Measurements from ENCODE around the gene FYN.
"Not testable (repeated sequence)": the region's sequence is repeated elsewhere in the genome, so short reads cannot be mapped to it uniquely, and the experiment has no call there.

The FYN gene

DNA sequence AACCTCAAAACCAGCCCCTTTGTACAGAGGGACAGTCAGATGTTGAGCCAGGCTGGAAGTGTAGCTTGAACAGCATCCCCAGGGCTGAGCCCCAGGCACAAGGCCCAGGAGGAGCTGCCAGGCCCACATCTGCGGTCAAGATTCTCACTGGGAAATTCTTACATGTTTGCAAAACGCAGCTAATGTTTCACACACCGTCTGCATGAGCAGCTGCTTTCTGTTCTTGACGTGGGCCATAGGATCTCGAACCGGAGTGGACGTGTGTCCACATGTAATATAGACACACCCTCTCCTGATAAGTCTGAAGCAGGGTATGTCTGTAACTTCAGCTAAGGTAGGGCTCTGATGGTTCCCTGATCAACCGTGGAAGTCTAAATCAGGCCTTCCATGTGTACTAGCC, 226.3 kb downstream of the FYN start:
- no peak for DNase-seq

DNA sequence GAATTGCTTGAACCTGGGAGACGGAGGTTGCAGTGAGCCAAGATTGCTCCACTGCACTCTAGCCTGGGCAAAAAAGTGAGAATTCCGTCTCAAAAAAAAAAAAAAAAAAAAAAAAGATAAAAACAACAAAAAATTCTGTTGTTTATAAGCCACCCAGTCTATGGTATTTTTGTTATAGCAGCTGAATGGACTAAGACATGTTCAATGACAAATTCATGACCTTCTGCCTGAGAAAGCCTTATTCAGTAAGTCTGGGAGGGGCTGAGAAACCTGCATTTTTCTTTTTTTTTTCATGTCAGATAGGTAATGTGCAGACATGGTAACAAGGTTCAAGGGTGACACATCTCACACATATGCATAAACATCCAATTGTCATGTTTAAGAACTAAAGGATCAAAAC, 227.2 kb downstream of the FYN start:
- no peak for DNase-seq

DNA sequence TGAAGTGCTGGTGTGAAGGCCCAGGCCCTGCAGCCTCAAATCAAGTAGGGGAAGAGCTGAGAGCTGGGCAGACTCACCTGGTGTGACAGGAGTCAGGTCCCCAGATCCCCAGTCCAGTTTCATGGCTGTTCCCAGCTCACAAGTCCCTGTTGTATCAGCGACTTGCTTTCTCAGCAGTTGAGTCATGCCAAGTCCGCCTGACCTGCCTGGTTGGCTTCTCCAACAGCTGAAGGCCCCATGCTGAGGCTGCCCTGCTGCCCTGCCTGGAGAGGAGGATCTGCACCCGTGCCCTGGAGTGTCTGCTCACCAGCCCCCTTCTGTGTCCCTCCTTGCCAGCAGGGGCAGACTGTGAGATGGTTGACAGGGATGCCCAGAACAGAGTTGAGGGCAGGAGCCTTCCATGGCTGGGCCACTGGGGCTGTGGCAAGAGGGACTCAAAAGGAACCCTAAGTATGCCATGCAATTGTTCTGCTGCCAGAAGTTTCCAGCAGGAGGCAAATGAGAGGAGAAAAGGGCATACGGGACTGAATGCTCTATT, 228.3 kb downstream of the FYN start:
- no peak for DNase-seq

DNA sequence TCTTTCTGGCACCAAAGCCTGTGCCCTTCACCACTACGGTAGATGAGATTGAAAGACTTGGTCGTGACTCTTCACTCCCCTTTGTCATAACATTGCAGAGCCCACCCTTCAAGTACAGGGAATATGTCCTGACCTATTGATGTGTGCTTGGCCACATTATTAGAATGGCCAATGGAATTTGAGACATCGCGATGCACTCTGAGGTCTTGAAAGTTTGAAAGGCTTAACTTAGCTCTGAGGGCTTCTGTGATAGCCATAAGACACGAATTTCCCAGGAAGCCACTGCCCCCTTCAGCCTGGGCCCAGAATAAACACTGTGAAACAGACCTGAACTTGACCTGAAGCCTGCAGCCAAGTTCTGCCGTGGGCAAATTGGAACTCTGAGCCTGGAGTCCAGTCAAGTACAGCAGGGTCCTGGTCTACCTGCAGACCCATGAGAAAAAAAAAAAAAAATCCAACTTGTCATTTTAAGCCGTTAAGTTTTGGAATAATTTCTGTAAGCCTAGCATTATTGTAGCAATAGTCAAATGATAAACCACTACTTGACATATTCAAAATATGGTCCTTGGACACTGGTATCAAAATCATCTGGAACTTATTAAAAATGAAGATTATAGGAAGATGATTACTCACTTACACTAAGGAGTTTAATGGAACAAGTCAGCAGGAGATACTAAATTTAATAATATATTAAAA, 230.6 kb downstream of the FYN start:
- DNase-seq = no peak

DNA sequence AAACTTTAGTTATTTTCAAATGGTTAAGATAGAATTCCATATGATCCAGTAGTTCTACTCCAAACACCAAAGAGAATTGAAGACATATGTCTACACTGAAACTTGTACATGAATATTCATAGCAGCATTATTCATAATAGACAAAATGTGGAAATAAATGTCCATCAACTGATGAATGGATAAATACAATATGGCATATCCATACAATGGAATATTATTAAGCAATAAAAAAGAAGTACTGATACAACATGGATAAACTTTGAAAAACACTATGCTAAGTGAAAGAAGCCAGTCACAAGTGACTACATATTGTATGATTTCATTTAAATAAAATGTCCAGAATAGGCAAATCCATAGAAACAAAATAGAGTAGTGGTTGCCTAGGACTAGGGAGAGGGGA, 234.0 kb downstream of the FYN start:
- no peak for DNase-seq

DNA sequence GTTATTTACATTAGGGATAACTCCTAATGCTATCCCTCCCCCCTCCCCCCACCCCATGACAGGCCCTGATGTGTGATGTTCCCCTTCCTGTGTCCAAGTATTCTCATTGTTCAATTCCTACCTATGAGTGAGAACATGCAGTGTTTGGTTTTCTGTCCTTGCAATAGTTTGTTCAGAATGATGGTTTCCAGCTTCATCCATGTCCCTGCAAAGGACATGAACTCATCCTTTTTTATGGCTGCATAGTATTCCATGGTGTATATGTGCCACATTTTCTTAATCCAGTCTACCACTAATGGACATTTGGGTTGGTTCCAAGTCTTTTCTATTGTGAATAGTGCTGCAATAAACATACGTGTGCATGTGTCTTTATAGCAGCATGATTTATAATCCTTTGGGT, 238.3 kb downstream of the FYN start:
- not testable (repeated sequence) for DNase-seq

DNA sequence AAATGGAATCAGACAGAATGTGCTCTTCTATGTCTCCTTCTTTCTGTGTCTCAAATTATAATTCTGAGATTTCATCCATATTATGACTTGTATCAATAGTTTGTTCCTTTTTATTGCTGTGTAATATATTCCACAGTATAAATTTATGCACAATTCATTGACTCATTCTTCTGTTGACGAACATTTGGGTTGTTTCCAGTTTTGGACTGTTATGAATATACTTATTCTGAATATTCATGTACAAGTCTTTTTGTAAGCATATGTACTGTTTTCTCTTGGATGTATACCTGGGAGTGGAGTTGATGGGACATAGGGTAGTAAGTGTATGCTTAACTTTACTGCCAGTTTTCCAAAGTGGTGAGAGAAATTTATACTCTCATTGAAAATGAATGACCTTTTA, 239.4 kb downstream of the FYN start:
- DNase-seq = no peak

DNA sequence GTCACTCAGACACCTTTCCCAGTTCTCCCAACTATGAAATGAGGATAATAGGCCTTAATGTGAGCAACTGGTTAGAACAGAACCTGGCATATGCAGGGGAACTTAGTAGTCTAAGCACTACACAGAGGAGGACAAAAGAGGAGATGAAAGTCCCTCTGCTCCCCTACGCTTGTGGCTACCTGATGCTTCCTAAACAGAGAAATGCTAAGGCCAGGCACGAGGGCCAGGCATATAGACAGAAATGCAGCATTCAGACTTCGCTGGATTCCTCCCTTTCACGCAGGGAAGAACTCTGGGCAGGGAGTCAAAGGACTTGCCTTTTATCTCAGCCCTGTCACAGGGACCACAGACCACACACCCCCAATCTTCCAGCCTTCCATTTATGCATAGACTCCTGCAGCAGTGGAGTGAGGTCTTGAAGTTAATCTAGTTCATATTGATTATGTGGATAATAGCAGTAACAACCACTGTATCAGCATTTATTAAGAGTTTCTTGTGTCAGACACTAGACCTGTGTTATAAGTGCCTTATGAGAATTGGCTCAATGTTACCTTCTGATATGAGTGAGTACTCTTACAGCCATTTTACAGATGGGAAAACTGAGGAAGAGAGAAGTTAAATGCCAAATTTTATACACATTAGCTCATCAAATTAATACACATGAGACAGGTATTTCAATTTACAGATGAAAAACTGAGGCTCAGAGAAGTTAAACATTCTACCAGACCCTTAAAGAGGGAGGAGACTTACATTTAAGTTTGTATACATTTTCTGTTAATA, 240.6 kb downstream of the FYN start:
- DNase-seq = no peak

DNA sequence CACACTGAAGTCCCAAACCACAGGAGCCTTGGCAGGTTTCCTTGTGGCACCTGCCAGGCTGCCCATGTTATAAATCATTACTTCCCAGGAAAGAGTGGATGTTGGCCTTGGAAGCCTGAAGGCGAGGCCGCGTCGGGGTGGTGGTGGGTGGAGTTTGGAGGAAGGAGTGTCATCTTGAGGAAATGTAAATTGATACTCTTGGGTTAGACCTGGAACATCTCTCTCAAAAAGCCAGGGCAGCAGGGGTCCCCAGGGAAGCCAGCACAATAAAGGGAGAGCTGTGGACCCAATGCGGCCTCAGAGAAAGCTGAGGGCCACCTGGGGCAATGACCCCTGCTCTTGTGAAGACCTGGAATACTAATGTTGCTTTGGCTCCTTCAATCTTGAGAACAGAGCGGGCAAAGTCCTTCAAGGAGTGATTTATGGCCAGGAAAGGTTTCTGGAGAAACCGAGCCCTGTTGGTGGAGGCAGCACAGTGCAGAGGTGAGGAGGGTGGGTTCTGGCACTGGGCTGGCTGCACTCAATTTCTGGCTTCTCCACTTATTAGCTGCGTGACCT, 241.3 kb downstream of the FYN start:
- no peak for DNase-seq

DNA sequence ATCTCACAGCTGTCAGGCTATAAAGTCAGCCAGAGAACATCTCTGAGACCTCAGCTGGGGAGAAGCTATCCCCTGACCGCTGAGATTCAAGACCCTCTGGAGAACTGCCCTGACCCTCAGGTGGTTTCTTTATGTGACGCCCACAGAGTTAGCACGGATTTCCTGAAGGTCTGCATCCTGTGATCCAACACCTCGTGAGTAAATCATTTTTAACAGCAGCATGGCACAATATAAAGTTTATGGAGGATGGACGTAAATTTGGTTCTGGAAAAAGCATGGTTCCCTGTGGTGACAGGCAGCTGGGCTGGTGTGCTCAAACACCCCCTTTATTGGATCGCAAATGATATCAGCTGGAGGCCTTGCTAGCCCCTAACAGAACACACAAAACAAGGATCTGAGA, 242.2 kb downstream of the FYN start:
- DNase-seq = no peak

DNA sequence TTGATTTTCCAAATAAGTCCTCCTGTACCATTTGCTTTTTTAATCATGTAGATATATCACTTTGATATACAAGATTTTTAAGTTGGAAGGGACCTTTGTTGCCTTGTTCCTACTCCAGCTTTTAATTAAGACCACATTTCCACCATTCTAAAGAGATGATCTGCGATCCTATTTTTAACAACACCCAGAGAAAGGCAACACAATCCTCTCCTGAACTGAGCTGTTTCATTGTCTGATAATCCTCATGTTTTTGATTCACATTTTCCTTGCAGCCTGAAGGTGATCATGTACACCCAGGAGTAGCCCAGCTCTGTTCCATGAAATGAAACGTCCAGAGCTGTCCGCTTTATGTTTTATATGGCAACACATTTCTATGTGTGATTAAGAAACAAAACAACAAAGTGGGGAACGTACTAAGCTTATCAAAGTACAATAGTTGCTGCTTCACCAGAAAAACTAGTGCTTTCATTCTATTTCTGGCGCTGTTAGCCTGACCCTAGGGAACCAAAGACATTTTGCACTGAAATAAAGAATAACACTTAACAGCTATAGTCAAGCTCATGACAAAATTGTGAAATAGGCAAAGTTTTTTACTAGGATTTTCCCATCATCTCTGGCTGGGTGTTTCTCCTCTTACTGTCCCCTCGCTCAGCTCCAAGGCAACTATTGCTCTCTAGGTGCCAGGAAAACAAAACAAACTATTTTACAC, 245.0 kb downstream of the FYN start:
- DNase-seq = no peak

DNA sequence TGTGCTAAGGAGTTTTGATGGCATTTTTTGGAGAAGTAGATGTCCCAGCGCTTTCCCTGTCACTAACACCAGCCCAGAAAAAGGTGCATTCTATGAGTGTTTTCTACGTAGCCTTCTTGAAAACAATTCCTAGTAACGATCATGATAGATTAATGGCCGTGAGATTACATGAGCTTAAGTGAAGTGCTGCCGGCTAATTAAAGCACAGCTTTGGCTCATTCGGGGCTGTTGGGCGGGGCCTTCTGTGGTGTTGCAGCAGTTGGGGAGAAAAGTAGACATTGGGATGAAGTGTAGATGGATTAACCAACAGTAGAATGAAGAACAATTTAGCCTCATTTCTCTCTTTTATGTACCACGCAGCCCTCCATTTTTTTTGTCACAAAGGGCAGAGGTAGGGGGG, 246.8 kb downstream of the FYN start:
- DNase-seq = peak; percentile 77

DNA sequence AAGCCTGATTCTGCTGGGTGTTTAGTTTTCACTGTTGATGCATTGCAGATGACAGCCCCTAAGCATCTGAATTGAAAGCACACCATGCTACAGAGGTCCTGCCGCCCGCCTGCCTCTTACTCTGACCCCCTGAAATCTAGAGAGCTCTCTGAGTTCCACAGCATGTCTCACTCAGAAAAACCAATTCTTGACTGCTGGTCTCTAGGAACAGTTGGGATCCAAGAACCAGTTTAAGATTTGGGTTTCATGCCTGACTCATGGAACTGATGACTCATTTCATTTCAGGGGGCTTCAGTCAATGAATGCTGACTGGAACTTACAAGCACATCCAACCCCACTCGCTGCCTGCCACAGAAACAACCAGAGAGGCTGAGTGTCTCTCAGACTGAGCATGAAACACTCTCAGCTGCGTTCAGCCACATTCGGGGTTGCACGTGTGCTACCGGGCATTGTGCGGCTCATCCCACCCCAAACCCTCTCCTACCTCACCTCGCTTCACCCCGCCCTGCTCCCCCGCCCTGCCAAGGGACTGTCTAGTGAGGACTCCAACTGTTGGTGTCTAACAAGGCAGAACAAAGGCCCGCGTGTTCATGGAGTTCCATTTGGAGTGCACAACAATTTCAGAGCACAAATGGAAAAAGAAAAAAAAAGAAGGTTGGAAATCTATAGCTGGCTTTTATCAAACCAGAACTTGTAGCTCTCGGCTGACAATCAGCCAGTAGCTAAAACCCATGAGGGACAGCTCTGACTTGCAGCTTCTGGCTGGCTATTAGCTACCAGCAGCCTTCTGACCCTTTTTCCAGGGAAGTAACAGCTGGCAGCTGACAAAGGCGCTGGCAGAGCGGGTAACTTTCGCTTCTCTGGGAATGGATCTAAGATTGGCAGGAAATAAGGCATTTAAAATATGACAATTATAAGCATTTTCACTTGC, 247.5 kb downstream of the FYN start:
- peak; percentile 73 for DNase-seq

DNA sequence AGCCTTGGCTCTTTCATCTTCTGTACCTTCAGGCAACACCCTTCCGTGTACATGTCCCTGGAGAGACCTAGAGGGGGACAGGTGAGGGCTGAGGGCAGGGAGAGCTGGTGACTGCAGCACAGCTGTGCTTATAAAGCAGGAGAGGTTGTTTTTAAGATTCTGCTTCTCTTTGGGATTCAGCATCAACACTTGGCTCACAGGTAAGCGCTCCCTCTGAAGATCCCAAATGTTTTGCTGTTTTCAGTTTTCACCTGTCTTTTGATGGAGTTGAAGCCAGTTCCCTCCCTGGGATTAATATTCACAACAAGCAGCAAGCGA, 248.2 kb downstream of the FYN start:
- no peak for DNase-seq

DNA sequence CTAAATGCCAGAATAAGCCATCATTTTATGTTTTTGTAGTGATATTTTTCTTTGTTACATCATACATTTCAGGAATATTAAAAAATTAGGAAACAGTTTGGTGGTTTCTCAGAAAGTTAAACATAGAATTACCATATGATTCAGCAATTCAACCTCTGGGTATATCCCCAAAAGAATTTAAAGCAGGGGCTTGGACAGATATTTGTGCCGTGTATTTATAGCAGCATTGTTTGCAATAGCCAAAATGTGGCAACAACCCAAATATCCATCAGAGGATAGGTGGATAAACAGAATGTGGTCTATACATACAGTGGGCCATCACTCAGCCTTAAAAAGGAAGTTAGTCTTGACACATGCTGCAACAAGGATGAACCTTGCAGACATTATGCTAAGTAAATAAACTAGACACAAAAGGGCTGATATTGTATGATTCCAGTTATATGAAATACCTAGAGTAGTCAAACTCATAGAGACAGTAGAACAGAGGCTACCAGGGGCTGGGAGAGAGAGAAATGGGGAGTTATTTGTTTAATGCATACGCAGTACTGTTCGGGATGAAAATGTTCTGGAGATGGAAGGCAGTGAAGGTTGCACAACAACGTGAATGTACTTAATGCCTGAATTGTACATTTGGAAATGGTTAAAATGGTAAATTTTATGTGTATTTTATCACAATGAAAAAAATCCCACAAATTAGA, 248.7 kb downstream of the FYN start:
- no peak for DNase-seq

DNA sequence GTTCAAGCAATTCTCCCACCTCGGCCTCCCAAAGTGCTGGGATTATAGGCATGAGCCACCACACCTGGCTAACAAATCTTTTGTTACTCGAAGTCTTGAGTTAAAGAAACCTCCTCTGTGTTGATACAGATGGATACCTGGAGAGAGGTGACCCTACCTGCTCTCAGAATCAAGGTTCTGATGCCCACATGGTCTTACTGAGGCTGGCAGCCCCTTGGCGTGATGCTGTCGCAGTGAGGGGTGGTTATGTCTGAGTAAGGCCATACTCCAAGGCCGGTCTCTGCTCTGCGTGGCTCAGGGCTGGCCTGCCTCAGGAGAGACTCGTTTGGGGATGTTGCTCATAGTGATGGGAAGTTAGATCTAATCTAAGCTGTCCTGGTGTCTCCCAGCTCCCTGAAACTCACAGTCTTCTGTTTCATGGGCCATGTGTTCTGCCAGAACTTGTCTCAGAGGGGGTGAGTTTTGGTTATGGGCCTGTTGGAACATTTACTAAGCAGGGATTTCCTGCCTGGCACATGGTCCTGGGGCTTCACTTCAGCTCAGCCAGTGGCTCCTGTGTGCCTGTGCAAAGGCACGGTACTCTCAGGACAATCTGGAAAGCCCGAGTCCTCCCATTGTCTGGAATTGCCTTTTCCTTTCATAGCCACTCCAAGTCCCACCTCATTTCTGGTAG, 250.1 kb downstream of the FYN start:
- DNase-seq = no peak

DNA sequence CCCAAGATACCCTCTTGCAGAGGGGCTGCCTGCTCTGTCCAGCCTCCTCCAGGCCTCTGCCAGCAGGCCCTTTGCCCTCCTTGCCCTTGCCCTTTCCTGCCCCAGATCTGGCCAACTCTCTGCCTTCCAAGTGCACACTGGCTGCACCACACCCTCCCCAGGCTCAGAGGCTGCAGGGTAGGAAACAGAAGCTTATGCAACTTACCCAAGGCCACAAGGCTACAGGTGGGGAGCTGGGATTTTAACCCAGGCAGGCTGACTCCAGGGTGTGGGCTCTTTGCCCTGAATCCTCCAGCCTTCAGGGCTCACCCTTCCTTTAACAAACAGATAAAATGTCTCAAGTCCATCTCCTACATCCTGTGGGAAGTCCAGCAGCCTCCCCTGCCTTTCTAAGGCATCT, 253.1 kb downstream of the FYN start:
- no peak for DNase-seq

DNA sequence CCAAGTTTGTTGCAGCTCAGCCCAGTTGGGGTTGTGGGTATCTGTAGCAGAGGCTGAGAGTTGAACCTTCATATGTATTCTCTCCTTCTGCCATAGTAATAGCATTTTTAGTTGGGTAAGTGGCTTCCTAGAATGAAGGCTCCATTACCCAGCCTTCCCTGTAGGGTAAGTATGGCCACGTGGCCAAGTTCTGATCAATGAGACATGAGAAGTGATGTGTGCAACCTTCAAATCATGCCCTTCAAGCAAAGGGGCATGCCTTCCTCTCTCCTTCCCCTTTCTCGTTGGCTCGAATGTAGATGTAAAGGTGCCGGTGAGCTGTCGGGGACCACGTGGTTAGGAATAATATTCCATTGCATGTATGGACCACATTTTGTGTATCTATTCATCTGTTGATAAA, 254.8 kb downstream of the FYN start:
- no peak for DNase-seq

DNA sequence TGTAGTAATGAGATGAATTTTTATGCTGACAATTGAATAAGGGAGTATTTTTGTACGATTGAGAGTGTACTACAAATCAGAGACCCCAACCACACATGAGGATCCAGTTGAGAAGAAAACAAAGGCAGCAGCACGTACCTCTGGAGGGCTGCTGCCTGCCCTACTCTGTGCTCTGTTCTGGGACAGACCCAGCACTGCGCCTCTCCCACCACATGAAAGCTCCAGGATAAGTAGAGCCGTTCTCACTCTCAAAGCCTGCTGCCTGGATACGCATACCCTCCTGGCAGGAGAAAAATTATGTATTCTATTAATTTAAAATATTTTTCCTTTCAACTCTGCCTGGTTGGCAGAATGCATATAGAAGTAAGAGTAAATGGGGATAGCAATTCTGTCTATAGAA, 256.1 kb downstream of the FYN start:
- no peak for DNase-seq

DNA sequence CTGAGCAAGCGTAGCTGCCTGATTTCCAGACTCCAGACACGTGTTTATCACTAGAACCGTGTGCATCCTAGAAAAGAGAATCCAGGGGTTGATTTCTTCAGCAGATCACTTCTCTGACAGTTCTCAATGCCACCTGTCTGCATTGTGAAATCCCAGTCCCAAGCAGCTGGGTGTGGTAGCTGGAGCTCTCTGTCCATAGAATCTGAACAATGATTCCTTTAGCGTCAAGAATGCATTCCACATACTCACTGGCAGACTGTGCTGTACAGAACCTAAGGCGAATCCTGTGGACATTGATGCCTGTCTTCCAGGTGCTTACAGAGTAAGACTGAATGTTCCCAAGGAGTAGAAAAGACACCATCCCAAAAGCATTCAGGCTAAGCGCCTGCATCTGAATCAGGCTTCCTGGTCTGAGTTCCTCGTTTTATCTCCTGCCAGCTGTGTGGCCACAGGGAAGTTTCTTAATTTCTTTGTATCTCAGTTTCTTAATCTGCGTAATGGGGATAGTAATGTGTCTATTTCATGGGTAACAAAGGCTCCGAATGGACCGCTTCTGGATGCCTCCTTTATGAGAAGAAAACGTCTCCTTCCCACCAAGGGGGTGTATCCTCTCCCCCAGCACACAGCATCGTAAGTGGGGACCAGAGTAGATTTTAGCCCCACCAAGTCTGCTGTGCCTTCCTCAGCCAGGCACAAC, 257.2 kb downstream of the FYN start:
- no peak for DNase-seq

All from NCI-H1105 treated with DMSO at 0.1 percent for 48 hours (cell line).